Central memory CD8-positive, alpha-beta T cell (primary cell): Measurements from ENCODE around the gene TMC5.
A peak's percentile ranks its signal among the peaks of the same experiment; 100 is the strongest.
"Not testable (repeated sequence)": the region's sequence is repeated elsewhere in the genome, so short reads cannot be mapped to it uniquely, and the experiment has no call there.

Experiments
- ATAC-seq: fragments of 150-1000 bp; cut with Tn5 transposase; replicated peaks from 2 replicates; pipeline ENCODE4 v1.10.0; 2022; ENCODE audit warnings: mild to moderate bottlenecking, moderate FRiP score, moderate number of reproducible peaks; ENCODE audit not compliant: poor library complexity, severe bottlenecking; ENCODE audit errors: extremely low read depth
- DNase-seq, 2 donors: peaks; one replicate each; pipeline ENCODE4 v3.0.0; 2021; ENCODE audit warnings: low spot score in 2 of 2
- H3K27ac Mint-ChIP-seq: one replicate; pipeline ENCODE4 v1.8.0; 2022; ENCODE audit warnings: low read depth, mild to moderate bottlenecking, moderate library complexity, mixed read lengths
- H3K27me3 Mint-ChIP-seq: one replicate; pipeline ENCODE4 v1.8.0; 2022; ENCODE audit warnings: mixed read lengths
- H3K36me3 Mint-ChIP-seq: one replicate; pipeline ENCODE4 v1.8.0; 2022; ENCODE audit warnings: mild to moderate bottlenecking, moderate library complexity, mixed read lengths; ENCODE audit not compliant: insufficient read depth
- H3K4me1 Mint-ChIP-seq: one replicate; pipeline ENCODE4 v1.8.0; 2022; ENCODE audit warnings: mixed read lengths
- H3K4me3 Mint-ChIP-seq: one replicate; pipeline ENCODE4 v1.8.0; 2022; ENCODE audit warnings: mild to moderate bottlenecking, moderate library complexity, mixed read lengths
- H3K9me3 Mint-ChIP-seq: one replicate; pipeline ENCODE4 v1.8.0; 2022; ENCODE audit warnings: mixed read lengths

TMC5 gene

GRCh38 chr16:19386525-19386924, 31.2 kb upstream of the TMC5 start:
- Mint-ChIP-seq H3K36me3 (no peaks in the 10 kb centered on the region), H3K27me3 (peaks cover 54% of the 10 kb centered on the region), H3K4me1 (no peaks in the 10 kb centered on the region), H3K9me3 (no peaks in the 10 kb centered on the region), H3K4me3 (no peak overlapping the region), H3K27ac (no peak overlapping the region)
- ATAC-seq (no peak), DNase-seq (no peak)

- H3K27me3 Mint-ChIP-seq = peaks cover 53% of the 10 kb centered on the region
- no peak overlapping the region for H3K27ac Mint-ChIP-seq
- no peak for DNase-seq
- ATAC-seq = no peak
- H3K9me3 Mint-ChIP-seq = no peaks in the 10 kb centered on the region
- no peak overlapping the region for H3K4me3 Mint-ChIP-seq
- peaks cover 2% of the 10 kb centered on the region for H3K36me3 Mint-ChIP-seq
- H3K4me1 Mint-ChIP-seq = no peaks in the 10 kb centered on the region
Measured at GRCh38 chr16:19389246-19389645, 28.4 kb upstream of the TMC5 start.

GRCh38 chr16:19391185-19391776, 26.4 kb upstream of the TMC5 start:
- not testable (repeated sequence) for H3K4me1 Mint-ChIP-seq, H3K27ac Mint-ChIP-seq, ATAC-seq, DNase-seq, H3K9me3 Mint-ChIP-seq, H3K36me3 Mint-ChIP-seq, H3K4me3 Mint-ChIP-seq
- H3K27me3 Mint-ChIP-seq = peaks cover 60% of the 10 kb centered on the region

- H3K4me3 Mint-ChIP-seq = no peak overlapping the region
- H3K9me3 Mint-ChIP-seq = no peaks in the 10 kb centered on the region
- no peaks in the 10 kb centered on the region for H3K4me1 Mint-ChIP-seq
- H3K27me3 Mint-ChIP-seq = peaks cover 70% of the 10 kb centered on the region
- DNase-seq (no peak), ATAC-seq (no peak)
- no peak overlapping the region for H3K27ac Mint-ChIP-seq
- peaks cover 2% of the 10 kb centered on the region for H3K36me3 Mint-ChIP-seq
Measured at GRCh38 chr16:19392352-19392751, 25.3 kb upstream of the TMC5 start.

GRCh38 chr16:19393226-19394111, 24.2 kb upstream of the TMC5 start:
- H3K4me3 Mint-ChIP-seq = no peak overlapping the region
- H3K4me1 Mint-ChIP-seq = no peaks in the 10 kb centered on the region
- no peak for ATAC-seq

GRCh38 chr16:19395646-19396267, 21.9 kb upstream of the TMC5 start:
- H3K27me3 Mint-ChIP-seq = peaks cover 66% of the 10 kb centered on the region
- H3K36me3 Mint-ChIP-seq, H3K9me3 Mint-ChIP-seq: not testable (repeated sequence)

More at GRCh38 chr16:19393226-19394111, 24.2 kb upstream of the TMC5 start:
- no peak overlapping the region for H3K27ac Mint-ChIP-seq
- H3K36me3 Mint-ChIP-seq = peaks cover 2% of the 10 kb centered on the region
- no peaks in the 10 kb centered on the region for H3K9me3 Mint-ChIP-seq
- no peak for DNase-seq
- peaks cover 68% of the 10 kb centered on the region for H3K27me3 Mint-ChIP-seq

GRCh38 chr16:19396555-19397011, 21.1 kb upstream of the TMC5 start:
- Mint-ChIP-seq H3K27ac (no peak overlapping the region), H3K36me3 (peaks cover 2% of the 10 kb centered on the region), H3K4me3 (no peak overlapping the region), H3K9me3 (peaks cover 9% of the 10 kb centered on the region), H3K4me1 (no peaks in the 10 kb centered on the region), H3K27me3 (peaks cover 66% of the 10 kb centered on the region)
- ATAC-seq = no peak
- no peak for DNase-seq

More at GRCh38 chr16:19395646-19396267, 21.9 kb upstream of the TMC5 start:
- not testable (repeated sequence) for H3K4me3 Mint-ChIP-seq, ATAC-seq, H3K4me1 Mint-ChIP-seq, H3K27ac Mint-ChIP-seq, DNase-seq

GRCh38 chr16:19397373-19397772, 20.3 kb upstream of the TMC5 start:
- H3K4me3 Mint-ChIP-seq, H3K4me1 Mint-ChIP-seq, H3K36me3 Mint-ChIP-seq, DNase-seq, H3K27ac Mint-ChIP-seq, ATAC-seq: not testable (repeated sequence)
- Mint-ChIP-seq H3K9me3 (peaks cover 13% of the 10 kb centered on the region), H3K27me3 (peaks cover 62% of the 10 kb centered on the region)

- peaks cover 39% of the 10 kb centered on the region for H3K27me3 Mint-ChIP-seq
- DNase-seq (no peak), ATAC-seq (no peak)
- H3K4me1 Mint-ChIP-seq = no peaks in the 10 kb centered on the region
- H3K4me3 Mint-ChIP-seq = no peak overlapping the region
- no peaks in the 10 kb centered on the region for H3K36me3 Mint-ChIP-seq
- H3K9me3 Mint-ChIP-seq = peaks cover 19% of the 10 kb centered on the region
- no peak overlapping the region for H3K27ac Mint-ChIP-seq
Measured at GRCh38 chr16:19400711-19401110, 17.0 kb upstream of the TMC5 start.

GRCh38 chr16:19406891-19407491, 10.7 kb upstream of the TMC5 start:
- H3K4me3 Mint-ChIP-seq = no peak overlapping the region
- H3K27ac Mint-ChIP-seq = no peak overlapping the region
- H3K4me1 Mint-ChIP-seq = no peaks in the 10 kb centered on the region
- H3K36me3 Mint-ChIP-seq = no peaks in the 10 kb centered on the region
- no peak for DNase-seq
- H3K9me3 Mint-ChIP-seq = peaks cover 10% of the 10 kb centered on the region
- ATAC-seq = no peak
- H3K27me3 Mint-ChIP-seq = peaks cover 65% of the 10 kb centered on the region

GRCh38 chr16:19410435-19411171, 7.1 kb upstream of the TMC5 start:
- DNase-seq = no peak
- Mint-ChIP-seq H3K27ac (no peak overlapping the region), H3K36me3 (no peaks in the 10 kb centered on the region), H3K9me3 (peaks cover 4% of the 10 kb centered on the region), H3K27me3 (peaks cover 91% of the 10 kb centered on the region), H3K4me1 (no peaks in the 10 kb centered on the region), H3K4me3 (peak overlapping the region; percentile 48)
- no peak for ATAC-seq

GRCh38 chr16:19411298-19411697, 6.4 kb upstream of the TMC5 start:
- Mint-ChIP-seq H3K36me3 (no peaks in the 10 kb centered on the region), H3K4me1 (no peaks in the 10 kb centered on the region), H3K27ac (no peak overlapping the region), H3K27me3 (peaks cover 96% of the 10 kb centered on the region), H3K4me3 (no peak overlapping the region), H3K9me3 (peaks cover 4% of the 10 kb centered on the region)
- DNase-seq = no peak
- no peak for ATAC-seq
